ENCODE results near the gene CD58.
"Not testable (repeated sequence)": the region's sequence is repeated elsewhere in the genome, so short reads cannot be mapped to it uniquely, and the experiment has no call there.

CD58 gene

GRCh38 chr1:116570358-116571214, at the start of gene CD58:
Gene CD58 (minus strand): TSS chr1:116571026. CDS start chr1:116570972, 54 bp downstream.
- peak; percentile 42 to 75 for DNase-seq (ENCODE audit: low read depth in 2 of 2, low spot score in 1 of 2)

GRCh38 chr1:116620392-116620791, 49.6 kb upstream of the CD58 start:
- DNase-seq (ENCODE audit: low read depth in 2 of 2, low spot score in 1 of 2): not testable (repeated sequence)

GRCh38 chr1:116619106-116619505, 48.3 kb upstream of the CD58 start:
- not testable (repeated sequence) for DNase-seq (ENCODE audit: low read depth in 2 of 2, low spot score in 1 of 2)

GRCh38 chr1:116617808-116618207, 47.0 kb upstream of the CD58 start:
- DNase-seq (ENCODE audit: low read depth in 2 of 2, low spot score in 1 of 2): not testable (repeated sequence)

GRCh38 chr1:116613825-116614224, 43.0 kb upstream of the CD58 start:
- DNase-seq (ENCODE audit: low read depth in 2 of 2, low spot score in 1 of 2): not testable (repeated sequence)

- DNase-seq (ENCODE audit: low read depth in 2 of 2, low spot score in 1 of 2): not testable (repeated sequence)
Measured at GRCh38 chr1:116609801-116610371, 39.1 kb upstream of the CD58 start.

- DNase-seq (ENCODE audit: low read depth in 2 of 2, low spot score in 1 of 2): not testable (repeated sequence)
Measured at GRCh38 chr1:116608841-116609240, 38.0 kb upstream of the CD58 start.

- DNase-seq (ENCODE audit: low read depth in 2 of 2, low spot score in 1 of 2): not testable (repeated sequence)
Measured at GRCh38 chr1:116608151-116608550, 37.3 kb upstream of the CD58 start.

- DNase-seq (ENCODE audit: low read depth in 2 of 2, low spot score in 1 of 2): not testable (repeated sequence)
Measured at GRCh38 chr1:116607463-116607862, 36.6 kb upstream of the CD58 start.

GRCh38 chr1:116606067-116606466, 35.2 kb upstream of the CD58 start:
- not testable (repeated sequence) for DNase-seq (ENCODE audit: low read depth in 2 of 2, low spot score in 1 of 2)

- DNase-seq (ENCODE audit: low read depth in 2 of 2, low spot score in 1 of 2): no peak
Measured at GRCh38 chr1:116605315-116605714, 34.5 kb upstream of the CD58 start.

GRCh38 chr1:116604408-116604807, 33.6 kb upstream of the CD58 start:
- DNase-seq (ENCODE audit: low read depth in 2 of 2, low spot score in 1 of 2): not testable (repeated sequence)

- not testable (repeated sequence) for DNase-seq (ENCODE audit: low read depth in 2 of 2, low spot score in 1 of 2)
Measured at GRCh38 chr1:116603646-116604045, 32.8 kb upstream of the CD58 start.

- not testable (repeated sequence) for DNase-seq (ENCODE audit: low read depth in 2 of 2, low spot score in 1 of 2)
Measured at GRCh38 chr1:116599369-116599768, 28.5 kb upstream of the CD58 start.

GRCh38 chr1:116598420-116599036, 27.7 kb upstream of the CD58 start:
- not testable (repeated sequence) for DNase-seq (ENCODE audit: low read depth in 2 of 2, low spot score in 1 of 2)

GRCh38 chr1:116597388-116597787, 26.6 kb upstream of the CD58 start:
- not testable (repeated sequence) for DNase-seq (ENCODE audit: low read depth in 2 of 2, low spot score in 1 of 2)

GRCh38 chr1:116596742-116597307, 26.0 kb upstream of the CD58 start:
- DNase-seq (ENCODE audit: low read depth in 2 of 2, low spot score in 1 of 2): not testable (repeated sequence)

GRCh38 chr1:116595946-116596741, 25.3 kb upstream of the CD58 start:
- DNase-seq (ENCODE audit: low read depth in 2 of 2, low spot score in 1 of 2): not testable (repeated sequence)

- DNase-seq (ENCODE audit: low read depth in 2 of 2, low spot score in 1 of 2): not testable (repeated sequence)
Measured at GRCh38 chr1:116595065-116595840, 24.4 kb upstream of the CD58 start.

- DNase-seq (ENCODE audit: low read depth in 2 of 2, low spot score in 1 of 2): not testable (repeated sequence)
Measured at GRCh38 chr1:116593977-116594376, 23.2 kb upstream of the CD58 start.

All from stimulated activated CD8-positive, alpha-beta memory T cell treated with anti-CD3 and anti-CD28 coated beads, Interleukin-4, amount 100 ng/mL, for 4 hours (primary cell).